HCT116 (cell line): ENCODE data around the gene LILRB3. TPM values are rescaled to one million over a fixed set of nuclear protein-coding genes. Genes with fewer than 3 reads are reported as not detected.

Experiments used
- ATAC-seq: fragments of 200-7000 bp; cut with Tn5 transposase; 2 replicates; pipeline ENCODE4 v1.9.1; 2020; ENCODE audit warnings: mild to moderate bottlenecking, moderate library complexity
- BruUV-seq: library from RNA; stranded (reverse); fragments of 400-500 nt; replicated peaks from 2 replicates; lab custom pipeline; 2021; lab: Mats Ljungman, UMichigan
- CTCF ChIA-PET: fragments of 300-600 bp; sonication (Branson Sonifier 250); formaldehyde crosslinking; loops from one replicate; lab custom pipeline; 2021; ENCODE audit warnings: antibody characterized with exemption; lab: Charles Lee
- POLR2A ChIA-PET: fragments of 300-600, 350-600 bp; sonication (Branson Sonifier 250); formaldehyde crosslinking; loops from one replicate; lab custom pipeline; 2021; ENCODE audit warnings: antibody characterized with exemption; lab: Charles Lee
- RAD21 ChIA-PET, 2 experiments: fragments of 300-600 bp; sonication (Branson Sonifier 250); formaldehyde crosslinking; loops; one replicate each; lab custom pipeline; 2023; ENCODE audit warnings: low total read pairs in 2 of 2; ENCODE audit not compliant: uncharacterized antibody in 2 of 2, unreplicated experiment in 2 of 2, low non-redundant PET in 1 of 2; lab: Charles Lee
- DNase-seq: peaks from one replicate; pipeline ENCODE4 v3.0.0-alpha.2; 2010; ENCODE audit warnings: low read depth, low spot score
- H2AFZ ChIP-seq: fragments of 200-600 bp; shearing (Covaris generic), sonication (generic); 2 replicates; pipeline ENCODE4 v1.6.1; 2017; ENCODE audit warnings: low read depth, mixed run types, mixed read lengths, antibody characterized with exemption, low read length; ENCODE audit not compliant: poor library complexity, severe bottlenecking
- H3K27ac ChIP-seq: 2 replicates; pipeline ENCODE4 v1.5.1; 2012; ENCODE audit warnings: low read depth, low read length
- H3K27me3 ChIP-seq: fragments of 200-600 bp; sonication (generic); 2 replicates; pipeline ENCODE4 v1.6.1; 2016; ENCODE audit warnings: mixed run types, low read length, mixed read lengths; ENCODE audit not compliant: insufficient read depth
- H3K36me3 ChIP-seq, 2 experiments: fragments of 200-500 bp in 1 of 2; fragments of 200-600 bp in 1 of 2; sonication (Bioruptor generic) in 1 of 2; sonication (generic) in 1 of 2; 2 replicates each; pipeline versions ENCODE4 v1.5.1 to v1.6.1; 2014 to 2016; ENCODE audit warnings: low read length in 2 of 2, inconsistent platforms in 1 of 2, mixed read lengths in 1 of 2, mixed run types in 1 of 2; ENCODE audit not compliant: insufficient read depth in 2 of 2, control insufficient read depth in 1 of 2
- H3K4me1 ChIP-seq, 2 experiments: fragments of 200-600 bp in 1 of 2; sonication (generic) in 1 of 2; 2 replicates each; pipeline versions ENCODE4 v1.5.1 to v1.6.1; 2012 to 2017; ENCODE audit warnings: low read length in 2 of 2, inconsistent platforms in 1 of 2, mild to moderate bottlenecking in 1 of 2, mixed read lengths in 1 of 2, mixed run types in 1 of 2, moderate library complexity in 1 of 2; ENCODE audit not compliant: insufficient read depth in 2 of 2, control insufficient read depth in 1 of 2
- H3K4me2 ChIP-seq: fragments of 200-600 bp; sonication (generic); 2 replicates; pipeline ENCODE4 v1.6.1; 2017; ENCODE audit warnings: mixed run types, low read length, mixed read lengths
- H3K4me3 ChIP-seq, 2 experiments: fragments of 200-600 bp in 1 of 2; sonication (generic) in 1 of 2; replicated peaks in 1 of 2; 2 replicates each; pipeline ENCODE4 v1.5.1; 2011 to 2016; ENCODE audit warnings: low read length in 2 of 2, control low read depth in 1 of 2, low read depth in 1 of 2, mild to moderate bottlenecking in 1 of 2, mixed read lengths in 1 of 2, mixed run types in 1 of 2
- H3K79me2 ChIP-seq: fragments of 200-600 bp; sonication (generic); 2 replicates; pipeline ENCODE4 v1.6.1; 2017; ENCODE audit warnings: mild to moderate bottlenecking, mixed run types, low read length, moderate library complexity, mixed read lengths; ENCODE audit not compliant: insufficient read depth
- H3K9ac ChIP-seq: fragments of 200-600 bp; sonication (generic); 2 replicates; pipeline ENCODE4 v1.6.1; 2016; ENCODE audit warnings: low read length, mixed read lengths
- H3K9me2 ChIP-seq: fragments of 200-600 bp; sonication (generic), shearing (Covaris generic); 2 replicates; pipeline ENCODE4 v1.6.1; 2017; ENCODE audit warnings: mixed run types, mild to moderate bottlenecking, moderate library complexity; ENCODE audit not compliant: insufficient read depth
- H3K9me3 ChIP-seq, 2 experiments: fragments of 200-500 bp in 1 of 2; fragments of 200-600 bp in 1 of 2; sonication (Bioruptor generic) in 1 of 2; sonication (generic) in 1 of 2; 2 replicates each; pipeline ENCODE4 v1.6.1; 2014 to 2017; ENCODE audit warnings: low read length in 2 of 2, mixed read lengths in 2 of 2, inconsistent platforms in 1 of 2, low read depth in 1 of 2, mild to moderate bottlenecking in 1 of 2, mixed run types in 1 of 2, moderate library complexity in 1 of 2; ENCODE audit not compliant: control insufficient read depth in 1 of 2, insufficient read depth in 1 of 2
- H4K20me1 ChIP-seq: fragments of 200-600 bp; sonication (generic), shearing (Covaris generic); 2 replicates; pipeline ENCODE4 v1.6.1; 2017; ENCODE audit warnings: mixed run types, mild to moderate bottlenecking, moderate library complexity; ENCODE audit not compliant: insufficient read depth
- CTCF ChIP-seq, 3 experiments: fragments of 200-600 bp in 1 of 3; sonication (generic) in 1 of 3; IDR thresholded peaks in 2 of 3; conservative IDR thresholded peaks in 1 of 3; 2 replicates each; pipeline ENCODE4 v1.5.1; 2012 to 2017; ENCODE audit warnings: low read depth in 2 of 3, low read length in 2 of 3, antibody characterized with exemption in 1 of 3, borderline replicate concordance in 1 of 3, control low read depth in 1 of 3, mild to moderate bottlenecking in 1 of 3, mixed read lengths in 1 of 3, mixed run types in 1 of 3, moderate library complexity in 1 of 3; ENCODE audit not compliant: insufficient read depth in 1 of 3
- EGR1 ChIP-seq: IDR thresholded peaks from 2 replicates; pipeline ENCODE4 v1.6.1; 2012; ENCODE audit warnings: low read depth
- POLR2A ChIP-seq: IDR thresholded peaks from 2 replicates; pipeline ENCODE4 v1.7.0; 2011; ENCODE audit warnings: borderline replicate concordance; ENCODE audit not compliant: insufficient read depth, insufficient read length; ENCODE audit errors: extremely low read depth
- POLR2AphosphoS5 ChIP-seq: IDR thresholded peaks from 2 replicates; pipeline ENCODE4 v1.6.1; 2011; ENCODE audit warnings: mild to moderate bottlenecking, low read depth, low read length, moderate library complexity
- SRF ChIP-seq: IDR thresholded peaks from 2 replicates; pipeline ENCODE4 v1.6.1; 2012; ENCODE audit warnings: low read depth
- YY1 ChIP-seq: IDR thresholded peaks from 2 replicates; pipeline ENCODE4 v1.6.1; 2011; ENCODE audit warnings: low read length, low read depth, moderate library complexity, mild to moderate bottlenecking; ENCODE audit not compliant: insufficient replicate concordance; ENCODE audit errors: extremely low read depth
- ZFX ChIP-seq: fragments of 450-650 bp; IDR thresholded peaks from 2 replicates; pipeline ENCODE4 v1.6.1; 2017
- intact Hi-C: fragments of 100-400 bp; cut with micrococcal nuclease; formaldehyde crosslinking; loops from 2 replicates; pipeline ENCODE4 v1.10.0; 2022
- total RNA-seq: library from RNA; stranded (reverse); gene quantifications from one replicate; pipeline ENCODE4 v1.2.1, GENCODE V29; 2021; ENCODE audit not compliant: unreplicated experiment

The LILRB3 gene
- total RNA-seq, 1 experiment from 2014 or later: 0.12 TPM

GRCh38 chr19:54189145-54189734, 33.6 kb downstream of the LILRB3 start, which contains the start of gene MBOAT7:
TSS of gene MBOAT7 (minus strand) at chr19:54189580. CDS start at chr19:54188508, 1,072 bp downstream.
- DNase-seq: no peak
- H3K36me3 ChIP-seq: peaks cover 10 to 16% of the 10 kb centered on the region in 2 experiments
- no peaks in the 10 kb centered on the region for H4K20me1 ChIP-seq
- peak within 1 kb of the TSS; percentile 99 for H3K4me2 ChIP-seq
- H3K27me3 ChIP-seq: no peaks in the 10 kb centered on the region
- RAD21 ChIA-PET: no interaction called here
- intact Hi-C loops: no loop called here
- POLR2A ChIA-PET: interaction anchor here (0.8 to 7.0 kb wide), 12 partner anchors 10 to 330 kb away, joined by 3 to 126 read pairs (median 5); partner anchors contain the start of genes CNOT3, LENG1, MYADM and RPS9
- no peak within 1 kb of the TSS for H2AFZ ChIP-seq
- H3K4me3 ChIP-seq: peak within 1 kb of the TSS; percentile 87 to 91
- H3K9me2 ChIP-seq: no peaks in the 10 kb centered on the region
- BruUV-seq: no TSS peak
- no peaks in the 10 kb centered on the region for H3K9me3 ChIP-seq
- H3K4me1 ChIP-seq: peaks cover 13 to 21% of the 10 kb centered on the region in 2 experiments
- CTCF ChIA-PET: interaction anchor here (0.8 to 2.1 kb wide), 11 partner anchors 10 to 397 kb away, joined by 3 to 22 read pairs (median 3); partner anchors contain the start of genes CNOT3, LENG1 and TMC4
- H3K9ac ChIP-seq: peak within 1 kb of the TSS; percentile 92
- peak; percentile 44 for TF ChIP-seq POLR2A
- no peak for TF ChIP-seq SRF
- TF ChIP-seq ZFX: peak; percentile 75
- TF ChIP-seq POLR2AphosphoS5: peak; percentile 81
- TF ChIP-seq EGR1: peak; percentile 48; the same call in 1 of the 2 replicates
- no peak for TF ChIP-seq YY1
- peak in 1 of 3 experiments; percentile 13; a peak in 1 of 6 replicates for TF ChIP-seq CTCF (IDR thresholded peaks at IDR 0.05 in 2 of 3, conservative IDR thresholded peaks at IDR 0.05 in 1 of 3; ENCODE audit: borderline replicate concordance in 1 of 3, insufficient read depth in 1 of 3, low read depth in 2 of 3, low read length in 2 of 3)
- TF ChIP-seq, all 23 proteins: peak for 5
- ATAC-seq: peak; percentile 19
- Histone ChIP-seq H3K79me2 (peaks cover 44% of the 10 kb centered on the region), H3K27ac (peak within 1 kb of the TSS; percentile 100)
